ENCODE measurements around the gene GMCL2.

GRCh38 chr5:178187014-178187413 is at the start of gene GMCL2:
- TF ChIP-seq, protein P1, sequence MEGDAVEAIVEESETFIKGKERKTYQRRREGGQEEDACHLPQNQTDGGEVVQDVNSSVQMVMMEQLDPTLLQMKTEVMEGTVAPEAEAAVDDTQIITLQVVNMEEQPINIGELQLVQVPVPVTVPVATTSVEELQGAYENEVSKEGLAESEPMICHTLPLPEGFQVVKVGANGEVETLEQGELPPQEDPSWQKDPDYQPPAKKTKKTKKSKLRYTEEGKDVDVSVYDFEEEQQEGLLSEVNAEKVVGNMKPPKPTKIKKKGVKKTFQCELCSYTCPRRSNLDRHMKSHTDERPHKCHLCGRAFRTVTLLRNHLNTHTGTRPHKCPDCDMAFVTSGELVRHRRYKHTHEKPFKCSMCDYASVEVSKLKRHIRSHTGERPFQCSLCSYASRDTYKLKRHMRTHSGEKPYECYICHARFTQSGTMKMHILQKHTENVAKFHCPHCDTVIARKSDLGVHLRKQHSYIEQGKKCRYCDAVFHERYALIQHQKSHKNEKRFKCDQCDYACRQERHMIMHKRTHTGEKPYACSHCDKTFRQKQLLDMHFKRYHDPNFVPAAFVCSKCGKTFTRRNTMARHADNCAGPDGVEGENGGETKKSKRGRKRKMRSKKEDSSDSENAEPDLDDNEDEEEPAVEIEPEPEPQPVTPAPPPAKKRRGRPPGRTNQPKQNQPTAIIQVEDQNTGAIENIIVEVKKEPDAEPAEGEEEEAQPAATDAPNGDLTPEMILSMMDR (IDR thresholded peaks at IDR 0.05) = no peak
- no peak for TF ChIP-seq POLR2A (IDR thresholded peaks at IDR 0.05)
